Kidney (tissue), 14 donors: Measurements from ENCODE around the gene LDLRAD3. TPM values are rescaled to one million over a fixed set of nuclear protein-coding genes. Genes with fewer than 3 reads are reported as not detected.

Experiments used
- DNase-seq, 5 donors: peaks; one replicate each; pipeline ENCODE4 v3.0.0-alpha.2; 2013 to 2020
- FAIRE-seq: peaks from 2 replicates; lab custom pipeline; 2012; peaks lifted over from hg19 to GRCh38; lab: Jason Lieb, UNC
- H3K27ac ChIP-seq, 2 donors: one replicate each; pipeline ENCODE4 v1.7.0; 2013; ENCODE audit warnings: low read depth in 2 of 2, low read length in 2 of 2, inconsistent platforms in 1 of 2
- H3K27me3 ChIP-seq: one replicate; pipeline ENCODE4 v1.7.1; 2013; ENCODE audit warnings: low read length, inconsistent platforms; ENCODE audit not compliant: control insufficient read depth, insufficient read depth
- H3K36me3 ChIP-seq, 3 donors: one replicate each; pipeline versions ENCODE4 v1.7.0 to v1.7.1; 2013; ENCODE audit warnings: low read length in 3 of 3, control low read depth in 1 of 3, inconsistent platforms in 1 of 3; ENCODE audit not compliant: insufficient read depth in 3 of 3, control insufficient read depth in 2 of 3
- H3K4me1 ChIP-seq, 3 donors: one replicate each; pipeline versions ENCODE4 v1.7.0 to v1.7.1; 2013; ENCODE audit warnings: low read length in 3 of 3, inconsistent platforms in 1 of 3, low read depth in 1 of 3; ENCODE audit not compliant: control insufficient read depth in 2 of 3, insufficient read depth in 2 of 3
- H3K4me3 ChIP-seq, 3 donors: one replicate each; pipeline versions ENCODE4 v1.7.0 to v1.8.1; 2013; ENCODE audit warnings: low read length in 3 of 3, control low read depth in 1 of 3, inconsistent platforms in 1 of 3
- H3K9ac ChIP-seq, 3 donors: one replicate each; pipeline versions ENCODE4 v1.7.0 to v1.7.1; 2013; ENCODE audit warnings: low read length in 3 of 3, control low read depth in 1 of 3, inconsistent platforms in 1 of 3
- H3K9me3 ChIP-seq, 3 donors: one replicate each; pipeline versions ENCODE4 v1.7.0 to v1.7.1; 2013; ENCODE audit warnings: low read length in 3 of 3, control low read depth in 1 of 3, inconsistent platforms in 1 of 3; ENCODE audit not compliant: control insufficient read depth in 2 of 3, insufficient read depth in 1 of 3
- CTCF ChIP-seq: IDR thresholded peaks from 3 replicates; pipeline ENCODE4 v1.5.1; 2012; ENCODE audit warnings: mild to moderate bottlenecking, moderate library complexity, borderline replicate concordance; ENCODE audit not compliant: insufficient read depth; ENCODE audit errors: extremely low read depth
- intact Hi-C: fragments of 100-400 bp; cut with DNase I; formaldehyde crosslinking; loops from one replicate; pipeline ENCODE4 v1.11.1; 2022
- polyA plus RNA-seq: library from polyadenylated mRNA; stranded (reverse); fragments of 350-450 nt; fragmentation: Illumina TruSeq; extraction: RNeasy Lipid Tissue Mini Kit (QIAGEN cat#74804); gene quantifications from one replicate; pipeline ENCODE4 v1.2.3, GENCODE V29; 2014; ENCODE audit warnings: low read depth, low replicate concordance; ENCODE audit not compliant: insufficient read depth
- total RNA-seq: library from RNA; stranded (reverse); fragmentation: NEBNext Ultra II Directional; extraction: Animal tissue kit (Norgen Biotek cat#: 25700); gene quantifications from one replicate; pipeline ENCODE4 v1.2.1, GENCODE V29; 2021
- donor health status: control.
- donor health status: control.
- donor health status: control.
- donor health status: control.
- donor health status: control.
- donor health status: DM: yes; HTN: yes; CAD: no.
- donor health status: Normal renal cell carcinoma (clear cell type).

The LDLRAD3 gene
- total and polyA plus RNA-seq, 2 donors from 2014 or later = 1.2 to 14.2 TPM

- no peak for FAIRE-seq
Measured at GRCh38 chr11:36214480-36214879, 270.6 kb downstream of the LDLRAD3 start.

GRCh38 chr11:36214976-36215692 is 271.3 kb downstream of the LDLRAD3 start:
- no peak for TF ChIP-seq CTCF

More at GRCh38 chr11:36214480-36214879, 270.6 kb downstream of the LDLRAD3 start:
- no peak for TF ChIP-seq CTCF
- H3K4me1 ChIP-seq = peaks cover 0 to 7% (median 3%) of the 10 kb centered on the region in 3 donors
- no peak overlapping the region for H3K4me3 ChIP-seq
- no peaks in the 10 kb centered on the region for H3K36me3 ChIP-seq
- no peaks in the 10 kb centered on the region for H3K9me3 ChIP-seq
- H3K9ac ChIP-seq = no peak overlapping the region
- DNase-seq = no peak
- no peak overlapping the region for H3K27ac ChIP-seq
- H3K27me3 ChIP-seq = no peaks in the 10 kb centered on the region
- intact Hi-C loops = no loop called here

DNA sequence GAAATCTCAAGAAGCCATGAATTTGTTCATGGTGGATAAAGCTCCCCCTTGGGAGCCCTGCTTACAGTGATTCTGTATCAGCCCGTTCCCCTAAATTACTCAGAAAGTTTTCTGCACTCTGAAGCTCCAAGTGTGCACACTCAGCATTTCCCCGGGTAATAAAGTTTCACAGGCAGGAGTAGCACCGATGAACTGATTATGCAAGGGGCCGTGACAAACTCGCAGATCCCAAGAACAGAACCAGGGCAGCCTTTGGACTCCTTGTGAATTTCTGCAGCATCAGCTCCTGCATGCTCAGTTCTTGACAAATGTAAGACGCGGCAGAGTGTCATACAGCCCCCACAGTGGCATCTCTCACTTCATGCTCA is 271.8 kb downstream of the LDLRAD3 start:
- Histone ChIP-seq H3K4me1 (peaks cover 0 to 7% (median 3%) of the 10 kb centered on the region in 3 donors), H3K27me3 (no peaks in the 10 kb centered on the region), H3K27ac (no peak overlapping the region), H3K9me3 (no peaks in the 10 kb centered on the region), H3K36me3 (no peaks in the 10 kb centered on the region), H3K4me3 (no peak overlapping the region), H3K9ac (no peak overlapping the region)
- FAIRE-seq (no peak), DNase-seq (peak in 3 of 5 donors; percentile 48 to 75 (median 62))
- no peak for TF ChIP-seq CTCF
- intact Hi-C loops = no loop called here

More at GRCh38 chr11:36214976-36215692, 271.3 kb downstream of the LDLRAD3 start:
- no peaks in the 10 kb centered on the region for H3K27me3 ChIP-seq
- peaks cover 0 to 7% (median 3%) of the 10 kb centered on the region in 3 donors for H3K4me1 ChIP-seq
- DNase-seq = no peak
- intact Hi-C loops = no loop called here
- H3K9ac ChIP-seq = no peak overlapping the region
- H3K4me3 ChIP-seq = no peak overlapping the region
- H3K9me3 ChIP-seq = no peaks in the 10 kb centered on the region
- no peak for FAIRE-seq
- H3K27ac ChIP-seq = no peak overlapping the region
- no peaks in the 10 kb centered on the region for H3K36me3 ChIP-seq
